Tibial nerve (tissue), 4 donors: Measurements from ENCODE around the gene LARGE2.

Experiments used
- EP300 ChIP-seq, 2 donors: sonication (generic); formaldehyde crosslinking; IDR thresholded peaks; one replicate each; pipeline ENCODE4 v1.6.1; 2017; ENCODE audit warnings: antibody characterized with exemption in 2 of 2, mild to moderate bottlenecking in 1 of 2
- POLR2A ChIP-seq, 2 donors: fragments of 450-650 bp; IDR thresholded peaks; one replicate each; pipeline ENCODE4 v1.6.1; 2017; ENCODE audit warnings: antibody characterized with exemption in 2 of 2, mild to moderate bottlenecking in 2 of 2, moderate library complexity in 2 of 2
- TF ChIP-seq, protein P1 (sequence below), 5 experiments: fragments of 200-600 bp in 3 of 5; fragments of 450-650 bp in 2 of 5; sonication (generic) in 3 of 5; IDR thresholded peaks; one replicate each; pipeline ENCODE4 v1.5.1; 2016 to 2019; ENCODE audit warnings: antibody characterized with exemption in 5 of 5, mild to moderate bottlenecking in 3 of 5, moderate library complexity in 2 of 5

GRCh38 chr11:45922425-45923082 is at the start of gene LARGE2:
- TF ChIP-seq POLR2A (IDR thresholded peaks at IDR 0.05), result no peak
- TF ChIP-seq, protein P1, sequence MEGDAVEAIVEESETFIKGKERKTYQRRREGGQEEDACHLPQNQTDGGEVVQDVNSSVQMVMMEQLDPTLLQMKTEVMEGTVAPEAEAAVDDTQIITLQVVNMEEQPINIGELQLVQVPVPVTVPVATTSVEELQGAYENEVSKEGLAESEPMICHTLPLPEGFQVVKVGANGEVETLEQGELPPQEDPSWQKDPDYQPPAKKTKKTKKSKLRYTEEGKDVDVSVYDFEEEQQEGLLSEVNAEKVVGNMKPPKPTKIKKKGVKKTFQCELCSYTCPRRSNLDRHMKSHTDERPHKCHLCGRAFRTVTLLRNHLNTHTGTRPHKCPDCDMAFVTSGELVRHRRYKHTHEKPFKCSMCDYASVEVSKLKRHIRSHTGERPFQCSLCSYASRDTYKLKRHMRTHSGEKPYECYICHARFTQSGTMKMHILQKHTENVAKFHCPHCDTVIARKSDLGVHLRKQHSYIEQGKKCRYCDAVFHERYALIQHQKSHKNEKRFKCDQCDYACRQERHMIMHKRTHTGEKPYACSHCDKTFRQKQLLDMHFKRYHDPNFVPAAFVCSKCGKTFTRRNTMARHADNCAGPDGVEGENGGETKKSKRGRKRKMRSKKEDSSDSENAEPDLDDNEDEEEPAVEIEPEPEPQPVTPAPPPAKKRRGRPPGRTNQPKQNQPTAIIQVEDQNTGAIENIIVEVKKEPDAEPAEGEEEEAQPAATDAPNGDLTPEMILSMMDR (IDR thresholded peaks at IDR 0.05), result no peak
- no peak for TF ChIP-seq EP300 (IDR thresholded peaks at IDR 0.05)
